Lower leg skin (tissue), 3 donors: ENCODE measurements around the gene SMCO1.

ENCODE experiments used
- POLR2A ChIP-seq, 2 donors: fragments of 450-650 bp; IDR thresholded peaks; one replicate each; pipeline ENCODE4 v1.6.1; 2016 to 2017; ENCODE audit warnings: antibody characterized with exemption in 2 of 2, mild to moderate bottlenecking in 1 of 2, moderate library complexity in 1 of 2
- TF ChIP-seq, protein P1 (sequence below), 3 donors: fragments of 450-650 bp; IDR thresholded peaks; one replicate each; pipeline ENCODE4 v1.5.1; 2016; ENCODE audit warnings: antibody characterized with exemption in 3 of 3, mild to moderate bottlenecking in 3 of 3, moderate library complexity in 2 of 3

DNA sequence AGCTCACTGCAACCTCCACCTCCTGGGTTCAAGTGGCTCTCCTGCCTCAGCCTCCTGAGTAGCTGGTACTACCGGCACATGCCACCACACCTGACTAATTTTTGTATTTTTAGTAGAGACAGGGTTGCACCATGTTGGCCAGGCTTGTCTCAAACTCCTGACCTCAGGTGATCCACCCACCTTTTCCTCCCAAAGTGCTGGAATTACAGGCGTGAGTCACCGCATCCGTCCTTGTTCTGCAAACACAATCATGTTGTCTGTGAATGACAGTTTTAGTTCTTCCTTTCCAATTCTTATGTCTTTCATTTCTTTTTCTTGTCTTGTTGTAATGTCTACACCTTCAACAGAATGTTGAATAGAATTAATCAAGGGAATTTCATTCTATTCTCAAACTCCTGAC is 16.3 kb upstream of the SMCO1 start:
- TF ChIP-seq, protein P1, sequence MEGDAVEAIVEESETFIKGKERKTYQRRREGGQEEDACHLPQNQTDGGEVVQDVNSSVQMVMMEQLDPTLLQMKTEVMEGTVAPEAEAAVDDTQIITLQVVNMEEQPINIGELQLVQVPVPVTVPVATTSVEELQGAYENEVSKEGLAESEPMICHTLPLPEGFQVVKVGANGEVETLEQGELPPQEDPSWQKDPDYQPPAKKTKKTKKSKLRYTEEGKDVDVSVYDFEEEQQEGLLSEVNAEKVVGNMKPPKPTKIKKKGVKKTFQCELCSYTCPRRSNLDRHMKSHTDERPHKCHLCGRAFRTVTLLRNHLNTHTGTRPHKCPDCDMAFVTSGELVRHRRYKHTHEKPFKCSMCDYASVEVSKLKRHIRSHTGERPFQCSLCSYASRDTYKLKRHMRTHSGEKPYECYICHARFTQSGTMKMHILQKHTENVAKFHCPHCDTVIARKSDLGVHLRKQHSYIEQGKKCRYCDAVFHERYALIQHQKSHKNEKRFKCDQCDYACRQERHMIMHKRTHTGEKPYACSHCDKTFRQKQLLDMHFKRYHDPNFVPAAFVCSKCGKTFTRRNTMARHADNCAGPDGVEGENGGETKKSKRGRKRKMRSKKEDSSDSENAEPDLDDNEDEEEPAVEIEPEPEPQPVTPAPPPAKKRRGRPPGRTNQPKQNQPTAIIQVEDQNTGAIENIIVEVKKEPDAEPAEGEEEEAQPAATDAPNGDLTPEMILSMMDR (IDR thresholded peaks at IDR 0.05): no peak
- TF ChIP-seq POLR2A (IDR thresholded peaks at IDR 0.05): no peak
